ENCODE measurements around the gene LRRC51.

GRCh38 chr11:72081821-72082453, 1.3 kb downstream of the LRRC51 start:
- TF ChIP-seq CTCF (conservative IDR thresholded peaks at IDR 0.05) (no peak), EZH2 (IDR thresholded peaks at IDR 0.05; ENCODE audit: low read depth) (no peak)

Data from PC-9 (cell line).